ENCODE results near the gene ADAT1. TPM values are rescaled to one million over a fixed set of nuclear protein-coding genes. Genes with fewer than 3 reads are reported as not detected.

ADAT1 gene
- total and polyA plus RNA-seq, 2 of the 8 experiments (the other 6 are each of a cell fraction or from before 2014, with no cell fraction given): 30.7 to 44.7 TPM

DNA sequence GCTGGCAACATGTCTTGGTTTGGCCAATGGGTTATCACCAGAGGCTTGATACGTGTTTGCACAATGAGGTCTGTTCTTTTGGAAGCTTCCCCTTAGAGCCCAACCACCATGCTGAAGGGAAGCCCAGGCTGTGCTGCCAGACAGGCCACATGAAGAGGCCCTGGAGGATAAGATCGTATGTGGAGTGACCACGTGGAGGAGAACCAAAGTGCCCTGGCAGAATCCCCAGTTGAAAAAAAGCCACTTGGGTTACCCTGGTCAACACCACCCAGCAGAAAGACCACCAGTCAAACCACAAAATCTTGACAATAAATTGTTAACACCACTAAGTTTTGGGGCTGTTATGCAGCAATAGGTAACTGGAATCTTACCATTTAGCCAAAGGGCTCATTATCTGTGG lies 7.0 kb upstream of the ADAT1 start:
- Histone ChIP-seq H2BK20ac (ENCODE audit: low read length) (no peak overlapping the region), H3K4me2 (ENCODE audit: insufficient read depth in 1 of 2, low read depth in 2 of 2, low read length in 2 of 2) (no peak overlapping the region), H3K79me1 (ENCODE audit: low read depth, low read length) (no peaks in the 10 kb centered on the region), H2BK12ac (ENCODE audit: low read depth, low read length) (no peak overlapping the region), H3K79me2 (ENCODE audit: control insufficient read depth in 1 of 2, insufficient read depth in 2 of 2, low read length in 2 of 2) (no peaks in the 10 kb centered on the region), H3K18ac (ENCODE audit: extremely low read depth, low read length) (no peak overlapping the region), H2BK15ac (ENCODE audit: low read length) (no peak overlapping the region), H4K5ac (ENCODE audit: insufficient read length, low read depth, low read length) (no peak overlapping the region), H3K9ac (replicated peaks in 1 of 4; ENCODE audit: extremely low read depth in 1 of 4, low read depth in 3 of 4, low read length in 3 of 4) (no peak overlapping the region), H4K91ac (replicated peaks; ENCODE audit: insufficient read length, low read length) (no peak overlapping the region), H2AFZ (ENCODE audit: low read length) (no peak overlapping the region), H3K23me2 (ENCODE audit: low read depth, low read length) (no peaks in the 10 kb centered on the region; the same call in 1 of the 2 replicates), H2AK5ac (ENCODE audit: low read depth, low read length) (no peak overlapping the region), H3K36me3 (ENCODE audit: control insufficient read depth in 2 of 4, insufficient read depth in 4 of 4, low read length in 3 of 4) (peaks cover 48 to 92% (median 74%) of the 10 kb centered on the region in 4 experiments), H3K4me1 (replicated peaks in 1 of 4; ENCODE audit: control insufficient read depth in 3 of 4, insufficient read depth in 4 of 4, low read length in 3 of 4) (no peaks in the 10 kb centered on the region), H3K4ac (replicated peaks; ENCODE audit: insufficient read length, low read depth, low read length) (no peak overlapping the region), H4K8ac (ENCODE audit: extremely low read depth, insufficient read depth, low read length) (no peak overlapping the region), H2BK5ac (ENCODE audit: low read depth, low read length) (no peak overlapping the region), H3K4me3 (ENCODE audit: extremely low read depth in 1 of 4, insufficient read depth in 2 of 4, low read depth in 3 of 4, low read length in 4 of 4) (no peak overlapping the region), H2BK120ac (replicated peaks; ENCODE audit: low read depth, low read length) (no peak overlapping the region), H3K56ac (replicated peaks; ENCODE audit: insufficient read length, low read depth, low read length) (no peak overlapping the region), H3K27ac (ENCODE audit: low read depth, low read length) (no peak overlapping the region), H3K9me3 (ENCODE audit: insufficient read depth in 2 of 2, low read depth in 1 of 2, low read length in 1 of 2) (no peaks in the 10 kb centered on the region), H3K14ac (ENCODE audit: insufficient read length) (no peak overlapping the region), H3K23ac (ENCODE audit: insufficient read length) (no peak overlapping the region), H4K20me1 (replicated peaks in 1 of 2; ENCODE audit: control insufficient read depth in 1 of 2, insufficient read depth in 2 of 2, low read length in 2 of 2) (peaks cover 0 to 6% of the 10 kb centered on the region in 2 experiments), H3K27me3 (replicated peaks in 1 of 4; ENCODE audit: control insufficient read depth in 3 of 4, extremely low read depth in 1 of 4, insufficient read depth in 3 of 4, low read length in 3 of 4) (no peaks in the 10 kb centered on the region)
- ChIA-PET POLR2A (ENCODE audit: partially characterized antibody) (interaction anchor here (1.3 to 3.7 kb wide), 3 partner anchors 14 to 114 kb away, joined by 3 to 14 read pairs (median 3); partner anchors contain the start of genes KARS1 and TERF2IP), CTCF (ENCODE audit: partially characterized antibody) (no interaction called here)
- DNase-seq (ENCODE audit: low read depth in 1 of 2, low spot score in 2 of 2) (no peak), FAIRE-seq (no peak)
- WGBS, 2 experiments (ENCODE audit: extremely low coverage in 1 of 2, insufficient coverage in 1 of 2, insufficient read length in 1 of 2, insufficient replicate concordance in 2 of 2, low coverage in 1 of 2, low lambda C conversion rate in 2 of 2, missing lambda C conversion rate in 1 of 2): 86% methylated on average over 3 of the region's 3 CpGs; no CpG with 5 or more reads in 1 of the 2 experiments
- TF ChIP-seq PHF8 (conservative IDR thresholded peaks at IDR 0.05; ENCODE audit: low read depth, low read length) (no peak), TAF7 (optimal IDR thresholded peaks at IDR 0.05; ENCODE audit: borderline replicate concordance, low read depth, low read length) (no peak), JUND (IDR thresholded peaks at IDR 0.05; ENCODE audit: low read length) (no peak), SP4 (IDR thresholded peaks at IDR 0.05; ENCODE audit: low read length) (no peak), MAX (IDR thresholded peaks at IDR 0.05) (no peak), KDM4A (IDR thresholded peaks at IDR 0.05; ENCODE audit: low read depth, low read length, severe bottlenecking) (no peak), NANOG (IDR thresholded peaks at IDR 0.05; ENCODE audit: insufficient read depth, low read depth, low read length, poor library complexity, severe bottlenecking) (no peak), CBX5 (IDR thresholded peaks at IDR 0.05; ENCODE audit: low read depth, low read length) (no peak), ATF2 (IDR thresholded peaks at IDR 0.05; ENCODE audit: low read length) (no peak), FOSL1 (IDR thresholded peaks at IDR 0.05; ENCODE audit: insufficient read depth, low read depth, low read length) (no peak), CHD1 (IDR thresholded peaks at IDR 0.05; ENCODE audit: low read depth, low read length) (no peak), RNF2 (IDR thresholded peaks at IDR 0.05; ENCODE audit: borderline replicate concordance, low read depth, low read length, missing control alignments, poor library complexity, severe bottlenecking) (no peak)

Measured in H1 (cell line).